Muscle layer of colon (tissue), 2 donors: ENCODE data around the gene ISG20.

Source experiments
- H3K27ac ChIP-seq: one replicate; pipeline ENCODE4 v1.7.0; 2013; ENCODE audit warnings: low read depth, mild to moderate bottlenecking, low read length, moderate library complexity
- H3K27me3 ChIP-seq, 2 donors: one replicate each; pipeline ENCODE4 v1.7.0; 2013; ENCODE audit warnings: low read length in 2 of 2, mild to moderate bottlenecking in 2 of 2; ENCODE audit not compliant: insufficient read depth in 2 of 2, control insufficient read depth in 1 of 2
- H3K36me3 ChIP-seq: one replicate; pipeline ENCODE4 v1.7.0; 2013; ENCODE audit warnings: mild to moderate bottlenecking, low read length; ENCODE audit not compliant: insufficient read depth
- H3K4me1 ChIP-seq: one replicate; pipeline ENCODE4 v1.7.0; 2013; ENCODE audit warnings: mild to moderate bottlenecking, low read length; ENCODE audit not compliant: insufficient read depth
- H3K4me3 ChIP-seq, 2 donors: one replicate each; pipeline ENCODE4 v1.7.0; 2013; ENCODE audit warnings: low read length in 2 of 2, low read depth in 1 of 2, mild to moderate bottlenecking in 1 of 2, moderate library complexity in 1 of 2
- H3K9ac ChIP-seq: one replicate; pipeline ENCODE4 v1.7.0; 2013; ENCODE audit warnings: low read length
- H3K9me3 ChIP-seq: one replicate; pipeline ENCODE4 v1.7.0; 2013; ENCODE audit warnings: mild to moderate bottlenecking, low read length
- donor health status: abdominal sarcoma.
- donor health status: Adenocarcinoma of cecum.

Gene ISG20

GRCh38 chr15:88681610-88682221 is 42.9 kb downstream of the ISG20 start:
- Histone ChIP-seq H3K27me3 (no peaks in the 10 kb centered on the region), H3K9me3 (no peaks in the 10 kb centered on the region), H3K4me1 (no peaks in the 10 kb centered on the region), H3K36me3 (no peaks in the 10 kb centered on the region), H3K4me3 (no peak overlapping the region), H3K27ac (no peak overlapping the region), H3K9ac (no peak overlapping the region)

- Histone ChIP-seq H3K9me3 (no peaks in the 10 kb centered on the region), H3K4me3 (no peak overlapping the region), H3K9ac (no peak overlapping the region), H3K27ac (no peak overlapping the region), H3K36me3 (no peaks in the 10 kb centered on the region), H3K4me1 (no peaks in the 10 kb centered on the region), H3K27me3 (no peaks in the 10 kb centered on the region)
Observed at GRCh38 chr15:88684345-88684744, 45.5 kb downstream of the ISG20 start.

- no peak overlapping the region for H3K27ac ChIP-seq
- H3K4me1 ChIP-seq = no peaks in the 10 kb centered on the region
- H3K9ac ChIP-seq = no peak overlapping the region
- H3K9me3 ChIP-seq = no peaks in the 10 kb centered on the region
- no peaks in the 10 kb centered on the region for H3K36me3 ChIP-seq
- H3K4me3 ChIP-seq = no peak overlapping the region
- H3K27me3 ChIP-seq = no peaks in the 10 kb centered on the region
Observed at GRCh38 chr15:88686166-88686565, 47.4 kb downstream of the ISG20 start.

GRCh38 chr15:88688394-88688933 is 49.6 kb downstream of the ISG20 start:
- no peaks in the 10 kb centered on the region for H3K27me3 ChIP-seq
- H3K4me3 ChIP-seq = no peak overlapping the region
- H3K27ac ChIP-seq = no peak overlapping the region
- no peaks in the 10 kb centered on the region for H3K36me3 ChIP-seq
- no peak overlapping the region for H3K9ac ChIP-seq
- H3K9me3 ChIP-seq = no peaks in the 10 kb centered on the region
- H3K4me1 ChIP-seq = no peaks in the 10 kb centered on the region

GRCh38 chr15:88690331-88690730 is 51.5 kb downstream of the ISG20 start:
- Histone ChIP-seq H3K9ac (no peak overlapping the region), H3K36me3 (no peaks in the 10 kb centered on the region), H3K9me3 (no peaks in the 10 kb centered on the region), H3K27ac (no peak overlapping the region), H3K27me3 (no peaks in the 10 kb centered on the region), H3K4me3 (no peak overlapping the region), H3K4me1 (no peaks in the 10 kb centered on the region)

GRCh38 chr15:88693191-88693590 is 54.4 kb downstream of the ISG20 start:
- Histone ChIP-seq H3K9me3 (no peaks in the 10 kb centered on the region), H3K36me3 (no peaks in the 10 kb centered on the region), H3K27ac (no peak overlapping the region), H3K9ac (no peak overlapping the region), H3K27me3 (no peaks in the 10 kb centered on the region), H3K4me1 (no peaks in the 10 kb centered on the region), H3K4me3 (no peak overlapping the region)

- Histone ChIP-seq H3K4me3 (no peak overlapping the region), H3K27ac (no peak overlapping the region), H3K4me1 (no peaks in the 10 kb centered on the region), H3K9ac (no peak overlapping the region), H3K27me3 (no peaks in the 10 kb centered on the region), H3K36me3 (no peaks in the 10 kb centered on the region), H3K9me3 (no peaks in the 10 kb centered on the region)
Observed at GRCh38 chr15:88695101-88695500, 56.3 kb downstream of the ISG20 start.

GRCh38 chr15:88695691-88696251 is 57.0 kb downstream of the ISG20 start:
- Histone ChIP-seq H3K27ac (no peak overlapping the region), H3K9ac (no peak overlapping the region), H3K9me3 (no peaks in the 10 kb centered on the region), H3K4me1 (no peaks in the 10 kb centered on the region), H3K4me3 (no peak overlapping the region), H3K27me3 (no peaks in the 10 kb centered on the region), H3K36me3 (no peaks in the 10 kb centered on the region)

GRCh38 chr15:88696254-88696653 is 57.4 kb downstream of the ISG20 start:
- H3K9ac ChIP-seq = no peak overlapping the region
- H3K27me3 ChIP-seq = no peaks in the 10 kb centered on the region
- no peaks in the 10 kb centered on the region for H3K4me1 ChIP-seq
- no peaks in the 10 kb centered on the region for H3K9me3 ChIP-seq
- no peak overlapping the region for H3K27ac ChIP-seq
- H3K36me3 ChIP-seq = no peaks in the 10 kb centered on the region
- H3K4me3 ChIP-seq = no peak overlapping the region

GRCh38 chr15:88697276-88697675 is 58.5 kb downstream of the ISG20 start:
- no peaks in the 10 kb centered on the region for H3K27me3 ChIP-seq
- H3K4me3 ChIP-seq = no peak overlapping the region
- no peaks in the 10 kb centered on the region for H3K36me3 ChIP-seq
- H3K4me1 ChIP-seq = no peaks in the 10 kb centered on the region
- no peaks in the 10 kb centered on the region for H3K9me3 ChIP-seq
- no peak overlapping the region for H3K27ac ChIP-seq
- no peak overlapping the region for H3K9ac ChIP-seq

- Histone ChIP-seq H3K4me1 (no peaks in the 10 kb centered on the region), H3K4me3 (no peak overlapping the region), H3K9ac (no peak overlapping the region), H3K27ac (no peak overlapping the region), H3K27me3 (no peaks in the 10 kb centered on the region), H3K36me3 (no peaks in the 10 kb centered on the region), H3K9me3 (no peaks in the 10 kb centered on the region)
Observed at GRCh38 chr15:88699861-88700260, 61.0 kb downstream of the ISG20 start.

GRCh38 chr15:88700716-88701115 is 61.9 kb downstream of the ISG20 start:
- Histone ChIP-seq H3K27ac (no peak overlapping the region), H3K9ac (no peak overlapping the region), H3K4me1 (peaks cover 2% of the 10 kb centered on the region), H3K27me3 (no peaks in the 10 kb centered on the region), H3K36me3 (no peaks in the 10 kb centered on the region), H3K4me3 (no peak overlapping the region), H3K9me3 (no peaks in the 10 kb centered on the region)
